ENCODE data around the gene C6orf89.
A peak's percentile ranks its signal among the peaks of the same experiment; 100 is the strongest.

The C6orf89 gene

GRCh38 chr6:36954262-36954931 lies 68.6 kb downstream of the C6orf89 start, which contains the start of gene PI16:
PI16 (plus strand) TSS chr6:36954738; CDS start chr6:36954761, 23 bp downstream.
- peak; percentile 89 to 94 for DNase-seq

- DNase-seq: peak in 1 of 2 experiments; percentile 16
These were observed 69.4 kb downstream of the C6orf89 start for GRCh38 chr6:36955136-36955535.

DNA sequence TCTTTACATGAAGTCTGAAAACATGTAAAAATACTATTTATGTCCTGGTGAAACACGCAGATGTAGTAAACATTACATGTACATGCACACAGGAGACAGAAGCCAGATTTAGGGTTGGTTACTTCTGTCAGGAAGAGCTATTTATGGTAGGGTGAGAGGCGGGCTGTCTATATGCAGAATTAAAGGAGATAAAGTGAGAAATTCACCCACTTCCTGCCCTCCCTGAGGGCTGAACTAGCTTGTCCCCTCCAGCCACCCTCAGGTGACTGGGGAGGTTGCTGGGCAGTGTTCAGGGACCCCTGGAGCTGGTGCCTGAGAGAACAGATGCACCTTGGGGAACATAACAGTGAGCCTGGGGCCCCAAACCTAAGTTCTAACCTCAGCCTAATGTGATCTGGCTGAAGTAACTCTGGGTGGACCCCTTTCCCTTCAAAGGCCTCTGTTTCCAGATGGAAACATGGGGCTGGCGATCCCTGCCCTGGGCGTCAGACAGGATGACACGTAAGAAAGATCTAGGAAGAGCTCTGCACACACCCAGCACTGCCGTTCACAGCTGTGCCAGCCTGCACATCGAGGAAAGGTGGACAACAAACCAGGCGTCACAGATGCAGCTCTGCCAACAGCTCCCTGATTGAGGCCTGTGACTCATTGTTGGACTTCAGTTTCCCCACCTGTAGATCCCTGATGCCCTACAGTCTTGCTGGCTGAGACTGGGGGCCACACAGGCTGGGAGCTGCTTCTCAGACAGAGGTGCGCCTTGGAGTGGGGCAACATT lies 70.1 kb downstream of the C6orf89 start:
- peak in 1 of 2 experiments; percentile 7 for DNase-seq

- no peak for DNase-seq
These were observed 70.7 kb downstream of the C6orf89 start for GRCh38 chr6:36956446-36956820.

DNA sequence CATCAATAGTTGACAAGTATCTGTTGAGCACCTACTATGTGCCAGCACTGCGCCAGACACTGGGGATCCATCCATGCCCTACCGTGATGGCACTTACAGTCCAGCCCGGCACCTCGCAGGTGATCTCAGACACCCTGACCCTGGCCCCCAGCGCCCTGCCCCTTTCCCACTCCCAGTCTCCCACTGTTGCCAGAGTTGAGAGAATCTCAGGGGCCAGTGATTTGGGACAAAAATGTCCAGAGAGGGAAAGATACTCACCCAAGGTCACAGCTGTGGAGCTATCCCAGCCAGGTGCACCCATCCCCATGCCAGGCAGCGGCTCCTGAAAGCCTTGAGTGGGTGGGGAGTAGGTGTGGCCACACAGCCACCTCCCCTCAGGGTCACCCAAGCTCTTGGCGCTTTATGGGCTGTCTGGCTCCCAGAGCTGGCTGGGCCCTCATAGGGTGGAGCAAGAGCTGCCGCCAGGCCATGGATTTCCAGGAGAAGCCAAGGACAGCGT lies 72.1 kb downstream of the C6orf89 start:
- DNase-seq: no peak

GRCh38 chr6:36958775-36959554 lies 73.2 kb downstream of the C6orf89 start:
- DNase-seq: no peak

DNA sequence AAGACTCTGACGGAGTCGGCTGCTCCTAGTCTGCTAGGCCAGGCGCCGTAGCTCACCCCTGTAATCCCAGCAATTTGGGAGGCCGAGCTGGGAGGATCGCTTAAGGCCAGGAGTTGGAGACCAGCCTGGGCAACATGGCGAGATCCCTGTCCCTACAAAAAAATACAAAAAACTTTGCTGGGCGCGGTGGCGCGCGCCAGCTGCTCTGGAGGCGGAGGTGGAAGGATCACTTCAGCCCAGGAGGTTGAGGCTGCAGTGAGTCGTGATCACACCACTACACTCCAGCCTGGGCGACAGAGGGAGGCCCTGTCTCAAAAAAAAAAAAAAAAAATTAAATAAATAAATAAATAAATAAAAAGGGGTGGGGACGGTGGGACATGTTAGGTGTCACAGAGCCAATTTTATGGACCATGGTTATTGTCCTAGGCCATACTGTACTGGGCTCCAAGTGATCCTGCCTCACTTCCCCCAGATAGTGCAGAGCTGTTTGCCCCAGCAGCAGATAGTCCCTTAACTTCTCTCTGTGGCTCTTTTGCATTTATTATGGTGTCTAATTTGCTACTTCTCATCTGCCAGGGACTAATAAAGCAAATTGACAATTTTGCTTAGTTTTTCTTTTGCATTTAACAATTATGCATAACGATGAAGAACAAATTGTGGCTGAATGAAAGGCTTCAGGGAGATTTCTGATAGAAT lies 74.0 kb downstream of the C6orf89 start:
- DNase-seq: no peak

DNA sequence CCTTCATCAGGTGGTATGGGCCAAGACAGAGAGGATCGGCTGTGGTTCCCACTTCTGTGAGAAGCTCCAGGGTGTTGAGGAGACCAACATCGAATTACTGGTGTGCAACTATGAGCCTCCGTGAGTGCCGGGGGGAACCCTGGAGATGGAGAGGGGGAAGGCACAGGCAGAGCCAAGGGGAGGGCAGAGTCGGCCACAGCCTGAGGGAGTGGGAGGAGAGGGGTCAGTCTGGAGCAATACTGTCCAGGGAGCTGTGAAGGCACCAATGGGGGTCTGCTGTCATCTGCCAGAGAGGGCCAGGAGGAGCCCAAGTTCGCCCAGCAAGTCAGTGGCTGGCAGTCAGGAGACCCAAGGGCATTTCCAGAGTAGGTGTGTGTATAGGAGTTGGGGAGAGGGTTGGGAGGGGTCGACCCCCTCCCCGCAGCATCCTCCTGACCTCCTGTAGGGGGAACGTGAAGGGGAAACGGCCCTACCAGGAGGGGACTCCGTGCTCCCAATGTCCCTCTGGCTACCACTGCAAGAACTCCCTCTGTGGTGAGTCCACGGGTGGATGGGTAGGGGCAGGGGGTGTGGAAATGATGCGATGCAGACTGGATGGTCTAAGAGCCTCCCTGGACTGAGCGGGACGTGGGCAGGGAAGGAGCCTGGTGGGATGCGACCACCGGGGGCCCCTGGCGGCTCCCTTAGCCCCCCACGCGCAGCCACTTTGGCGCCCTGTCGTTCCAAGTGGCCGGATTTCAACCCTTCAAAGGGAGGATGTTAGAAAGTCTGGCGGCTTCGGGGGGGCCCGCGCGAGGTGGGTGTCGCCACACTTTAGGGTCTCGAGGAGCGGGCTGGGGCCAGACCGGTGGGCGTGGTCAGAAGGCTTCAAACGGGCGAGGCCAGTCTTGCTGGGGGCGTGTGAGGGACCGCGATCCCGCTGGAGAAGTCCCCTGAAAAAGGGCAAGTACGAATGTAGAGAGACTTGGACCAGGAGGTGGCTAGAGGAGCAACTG lies 76.0 kb downstream of the C6orf89 start:
- DNase-seq: no peak

GRCh38 chr6:36962874-36963273 lies 77.1 kb downstream of the C6orf89 start:
- DNase-seq: peak; percentile 95 to 96

DNA sequence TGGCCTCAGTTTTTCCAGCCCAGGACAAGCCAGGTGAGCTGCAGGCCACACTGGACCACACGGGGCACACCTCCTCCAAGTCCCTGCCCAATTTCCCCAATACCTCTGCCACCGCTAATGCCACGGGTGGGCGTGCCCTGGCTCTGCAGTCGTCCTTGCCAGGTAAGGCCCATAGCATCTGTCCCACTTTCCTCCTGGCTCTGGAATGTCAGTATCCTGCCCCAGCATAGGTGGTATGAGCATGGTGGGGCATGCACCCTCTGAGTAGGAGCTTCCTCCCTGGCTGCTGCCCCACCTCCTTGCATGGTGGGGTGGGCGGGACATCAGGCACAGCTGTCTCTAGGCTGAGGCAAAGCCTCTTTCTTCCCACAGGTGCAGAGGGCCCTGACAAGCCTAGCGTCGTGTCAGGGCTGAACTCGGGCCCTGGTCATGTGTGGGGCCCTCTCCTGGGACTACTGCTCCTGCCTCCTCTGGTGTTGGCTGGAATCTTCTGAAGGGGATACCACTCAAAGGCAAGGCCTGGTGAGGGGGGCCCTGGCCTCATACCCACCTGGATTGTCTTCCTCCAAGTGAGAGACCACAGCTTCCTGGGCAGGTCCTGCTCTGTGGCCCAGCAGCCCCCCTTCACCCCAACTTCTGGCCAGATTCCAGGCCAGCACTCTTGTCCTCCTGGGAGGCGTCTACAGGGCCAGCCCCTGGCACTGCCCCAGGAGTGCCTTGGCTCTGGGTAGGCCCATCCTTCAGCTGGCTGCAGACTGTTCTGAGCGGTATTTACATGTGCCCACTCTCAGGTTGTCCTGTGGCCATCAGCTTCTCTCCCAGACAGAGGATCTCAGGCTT lies 77.9 kb downstream of the C6orf89 start:
- DNase-seq: no peak

DNA sequence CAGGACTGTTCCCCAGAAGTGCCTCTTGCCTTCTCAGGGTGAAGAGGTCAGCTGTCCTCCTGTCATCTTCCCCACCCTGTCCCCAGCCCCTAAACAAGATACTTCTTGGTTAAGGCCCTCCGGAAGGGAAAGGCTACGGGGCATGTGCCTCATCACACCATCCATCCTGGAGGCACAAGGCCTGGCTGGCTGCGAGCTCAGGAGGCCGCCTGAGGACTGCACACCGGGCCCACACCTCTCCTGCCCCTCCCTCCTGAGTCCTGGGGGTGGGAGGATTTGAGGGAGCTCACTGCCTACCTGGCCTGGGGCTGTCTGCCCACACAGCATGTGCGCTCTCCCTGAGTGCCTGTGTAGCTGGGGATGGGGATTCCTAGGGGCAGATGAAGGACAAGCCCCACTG lies 78.6 kb downstream of the C6orf89 start:
- no peak for DNase-seq

- no peak for DNase-seq
These were observed 79.2 kb downstream of the C6orf89 start for GRCh38 chr6:36964908-36965307.

DNA sequence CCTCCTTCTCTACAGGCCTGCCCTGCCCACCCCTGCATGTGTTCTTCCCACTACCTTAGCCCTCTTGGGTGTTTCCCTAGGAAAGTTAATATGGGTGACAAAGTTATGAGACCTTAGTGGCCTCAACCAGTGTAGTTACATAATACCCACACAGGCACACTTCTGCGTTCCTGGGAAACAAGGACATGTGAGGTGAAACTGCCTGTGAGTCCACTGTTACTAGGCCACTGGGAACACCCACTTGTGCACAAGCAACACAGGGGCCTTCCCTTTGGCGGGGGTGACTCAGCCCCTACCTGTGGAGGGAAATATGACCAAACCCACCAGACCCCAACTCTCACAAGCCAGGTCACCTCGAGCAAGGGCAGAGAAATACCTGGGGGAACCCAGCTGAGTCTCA lies 81.5 kb downstream of the C6orf89 start:
- DNase-seq: no peak

GRCh38 chr6:36967757-36968156 lies 82.0 kb downstream of the C6orf89 start:
- no peak for DNase-seq

GRCh38 chr6:36968266-36968977 lies 82.7 kb downstream of the C6orf89 start:
- DNase-seq: no peak

- DNase-seq: no peak
These were observed 83.5 kb downstream of the C6orf89 start for GRCh38 chr6:36969240-36969691.

DNA sequence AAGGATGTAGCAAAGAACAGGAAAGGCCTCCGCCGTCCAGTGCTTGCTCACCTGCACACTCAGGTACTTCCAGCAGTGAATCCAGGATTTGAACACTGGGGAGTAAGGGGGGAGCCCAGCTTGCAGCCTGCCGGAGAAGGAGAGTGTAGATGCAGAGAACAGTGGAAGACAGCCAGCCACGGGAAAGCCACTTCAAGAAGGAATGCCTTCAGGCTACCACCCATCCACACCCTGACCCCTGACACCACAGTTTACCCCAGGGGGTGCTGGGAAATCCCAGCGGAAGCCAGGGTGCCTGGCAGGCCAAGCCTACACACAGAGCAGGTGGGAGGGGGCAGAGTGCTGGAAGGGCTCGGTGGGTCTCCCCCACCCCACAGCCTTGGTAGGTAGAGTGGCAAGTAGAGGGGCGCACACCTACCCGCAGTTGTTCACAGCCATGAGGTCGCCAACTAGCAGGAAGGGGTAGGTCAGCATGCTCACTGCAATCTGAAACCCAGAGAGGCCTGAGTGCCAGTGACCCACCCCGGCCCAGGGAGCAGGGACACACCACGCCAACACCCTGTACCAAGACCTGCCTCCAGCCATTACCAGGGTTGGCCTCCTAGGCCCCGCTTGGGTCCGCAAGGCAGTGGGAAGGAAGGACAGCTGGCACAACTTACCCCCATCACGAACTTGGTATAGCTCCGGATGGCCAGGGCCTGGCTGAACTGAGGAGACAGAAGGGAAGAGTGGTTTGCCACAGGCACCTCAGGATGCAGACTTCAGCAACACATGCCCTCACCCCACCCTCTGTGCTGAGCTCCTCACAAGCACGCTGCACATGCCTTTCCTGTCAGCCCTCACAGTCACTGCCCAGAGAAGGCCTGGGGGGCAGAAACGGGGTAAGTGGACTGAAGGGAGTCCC lies 84.5 kb downstream of the C6orf89 start:
- no peak for DNase-seq
